ENCODE results near the gene MAVS.

DNA sequence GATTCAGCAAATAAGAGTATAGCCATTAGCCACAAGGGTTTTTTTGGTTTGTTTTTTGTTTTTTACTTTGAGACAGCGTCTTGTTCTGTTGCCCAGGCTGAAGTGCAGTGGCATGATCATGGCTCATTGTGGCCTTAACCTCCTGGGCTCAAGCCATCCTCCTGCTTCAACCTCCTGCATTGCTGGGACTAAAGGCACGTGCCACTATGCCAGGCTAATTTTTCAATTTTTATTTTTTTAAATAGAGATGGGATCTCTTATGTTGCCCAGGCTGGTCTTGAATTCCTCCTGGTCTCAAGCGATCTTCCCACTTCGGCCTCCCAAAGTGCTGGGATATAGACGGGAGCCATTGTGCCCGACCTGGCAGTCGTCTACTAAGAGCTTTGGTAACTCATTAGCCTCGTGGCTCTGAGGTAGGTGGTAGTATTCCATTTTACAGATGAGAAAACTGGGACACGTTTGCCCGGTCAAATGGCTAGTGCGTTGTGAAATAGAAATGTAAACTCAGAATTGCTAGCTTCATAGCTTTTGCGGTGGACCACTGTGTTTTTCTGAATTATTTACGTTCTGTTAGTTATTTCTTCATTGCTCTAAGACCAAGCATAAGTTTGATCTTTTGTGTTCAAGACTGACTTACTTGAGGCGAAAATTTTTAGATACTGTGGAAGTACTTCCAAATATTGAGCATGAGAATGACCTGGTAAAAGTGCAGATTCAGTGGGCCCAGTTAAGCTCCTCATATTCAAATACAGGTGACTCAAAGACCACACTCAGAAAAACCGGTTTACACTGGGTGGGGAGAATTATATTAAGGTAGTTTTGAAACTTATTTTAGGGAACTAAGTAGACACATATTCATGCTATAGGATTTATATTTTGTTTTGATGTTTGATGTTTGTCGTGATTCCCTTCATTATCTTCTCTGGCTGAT is 44.6 kb downstream of the MAVS start:
- TF ChIP-seq SP1 (CRISPR knock-in tag; conservative IDR thresholded peaks at IDR 0.05) (no peak), NR1H2 (CRISPR knock-in tag; IDR thresholded peaks at IDR 0.05) (no peak)
- TF ChIP-seq, protein P1, sequence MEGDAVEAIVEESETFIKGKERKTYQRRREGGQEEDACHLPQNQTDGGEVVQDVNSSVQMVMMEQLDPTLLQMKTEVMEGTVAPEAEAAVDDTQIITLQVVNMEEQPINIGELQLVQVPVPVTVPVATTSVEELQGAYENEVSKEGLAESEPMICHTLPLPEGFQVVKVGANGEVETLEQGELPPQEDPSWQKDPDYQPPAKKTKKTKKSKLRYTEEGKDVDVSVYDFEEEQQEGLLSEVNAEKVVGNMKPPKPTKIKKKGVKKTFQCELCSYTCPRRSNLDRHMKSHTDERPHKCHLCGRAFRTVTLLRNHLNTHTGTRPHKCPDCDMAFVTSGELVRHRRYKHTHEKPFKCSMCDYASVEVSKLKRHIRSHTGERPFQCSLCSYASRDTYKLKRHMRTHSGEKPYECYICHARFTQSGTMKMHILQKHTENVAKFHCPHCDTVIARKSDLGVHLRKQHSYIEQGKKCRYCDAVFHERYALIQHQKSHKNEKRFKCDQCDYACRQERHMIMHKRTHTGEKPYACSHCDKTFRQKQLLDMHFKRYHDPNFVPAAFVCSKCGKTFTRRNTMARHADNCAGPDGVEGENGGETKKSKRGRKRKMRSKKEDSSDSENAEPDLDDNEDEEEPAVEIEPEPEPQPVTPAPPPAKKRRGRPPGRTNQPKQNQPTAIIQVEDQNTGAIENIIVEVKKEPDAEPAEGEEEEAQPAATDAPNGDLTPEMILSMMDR (IDR thresholded peaks at IDR 0.05), result no peak
- TF ChIP-seq, protein P2, sequence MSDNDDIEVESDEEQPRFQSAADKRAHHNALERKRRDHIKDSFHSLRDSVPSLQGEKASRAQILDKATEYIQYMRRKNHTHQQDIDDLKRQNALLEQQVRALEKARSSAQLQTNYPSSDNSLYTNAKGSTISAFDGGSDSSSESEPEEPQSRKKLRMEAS (CRISPR knock-in tag; IDR thresholded peaks at IDR 0.05), result no peak
